Endothelial cell of umbilical vein (primary cell): Measurements from ENCODE around the gene LRRK1. TPM values are rescaled to one million over a fixed set of nuclear protein-coding genes. Genes with fewer than 3 reads are reported as not detected.

Experiments used
- BruUV-seq: library from RNA; stranded (reverse); fragments of 400-500 nt; replicated peaks from 2 replicates; lab custom pipeline; 2021; lab: Mats Ljungman, UMichigan
- CTCF ChIA-PET: fragments of 300-600, 350-600 bp; sonication (Branson Sonifier 250); formaldehyde crosslinking; loops from one replicate; lab custom pipeline; 2021; ENCODE audit warnings: antibody characterized with exemption, inconsistent platforms; lab: Charles Lee
- POLR2A ChIA-PET: fragments of 300-600, 350-600 bp; sonication (Branson Sonifier 250); formaldehyde crosslinking; loops from one replicate; lab custom pipeline; 2021; ENCODE audit warnings: antibody characterized with exemption, inconsistent platforms; lab: Charles Lee
- DNase-seq: peaks from one replicate; pipeline ENCODE4 v3.0.0-alpha.2; 2011; ENCODE audit warnings: low read depth, low spot score
- FAIRE-seq: peaks from 2 replicates; lab custom pipeline; 2011; peaks lifted over from hg19 to GRCh38; lab: Jason Lieb, UNC
- H2AFZ ChIP-seq: 2 replicates; pipeline ENCODE4 v1.6.0; 2012; ENCODE audit warnings: low read depth, low read length, control low read depth, inconsistent platforms
- H3K27ac ChIP-seq: 2 replicates; pipeline ENCODE4 v1.5.1; 2011; ENCODE audit warnings: low read depth, mild to moderate bottlenecking, control low read depth, low read length, moderate library complexity; ENCODE audit not compliant: insufficient read depth
- H3K27me3 ChIP-seq, 2 experiments: 2 replicates each; pipeline versions ENCODE4 v1.6.0 to v1.6.1; 2011; ENCODE audit warnings: low read length in 2 of 2, mixed read lengths in 1 of 2; ENCODE audit not compliant: control insufficient read depth in 2 of 2, insufficient read depth in 2 of 2
- H3K36me3 ChIP-seq, 2 experiments: 2 replicates in 1 of 2; 3 replicates in 1 of 2; pipeline ENCODE4 v1.5.1; 2011; ENCODE audit warnings: low read length in 2 of 2, mild to moderate bottlenecking in 1 of 2, moderate library complexity in 1 of 2; ENCODE audit not compliant: control insufficient read depth in 2 of 2, insufficient read depth in 2 of 2; ENCODE audit errors: extremely low read depth in 1 of 2
- H3K4me1 ChIP-seq: 3 replicates; pipeline ENCODE4 v1.5.1; 2011; ENCODE audit warnings: mild to moderate bottlenecking, low read length; ENCODE audit not compliant: control insufficient read depth, insufficient read depth; ENCODE audit errors: extremely low read depth
- H3K4me2 ChIP-seq: 2 replicates; pipeline ENCODE4 v1.6.1; 2011; ENCODE audit warnings: low read length, control low read depth, mixed read lengths; ENCODE audit not compliant: insufficient read depth
- H3K4me3 ChIP-seq, 3 experiments: fragments of 200-600 bp in 1 of 3; sonication (generic), shearing (Covaris generic) in 1 of 3; replicated peaks in 1 of 3; 2 replicates each; pipeline ENCODE4 v1.5.1; 2011 to 2016; ENCODE audit warnings: control low read depth in 3 of 3, low read length in 3 of 3, mild to moderate bottlenecking in 2 of 3, inconsistent platforms in 1 of 3, low read depth in 1 of 3, moderate library complexity in 1 of 3; ENCODE audit not compliant: insufficient read depth in 1 of 3
- H3K79me2 ChIP-seq: 2 replicates; pipeline ENCODE4 v1.6.0; 2012; ENCODE audit warnings: low read length, inconsistent platforms; ENCODE audit not compliant: control insufficient read depth, insufficient read depth
- H3K9ac ChIP-seq: replicated peaks from 2 replicates; pipeline ENCODE3; 2011; ENCODE audit warnings: low read length, control low read depth; ENCODE audit not compliant: insufficient read depth; ENCODE audit errors: extremely low read depth
- H3K9me1 ChIP-seq: replicated peaks from 3 replicates; pipeline ENCODE4 v1.6.0; 2011; ENCODE audit warnings: mild to moderate bottlenecking, low read length; ENCODE audit not compliant: control insufficient read depth, insufficient read depth; ENCODE audit errors: extremely low read depth
- H3K9me3 ChIP-seq: replicated peaks from 2 replicates; pipeline ENCODE4 v1.5.1; 2012; ENCODE audit warnings: low read length, inconsistent platforms; ENCODE audit not compliant: control insufficient read depth, insufficient read depth
- H4K20me1 ChIP-seq: replicated peaks from 2 replicates; pipeline ENCODE3; 2011; ENCODE audit warnings: mild to moderate bottlenecking, low read length; ENCODE audit not compliant: control insufficient read depth, insufficient read depth; ENCODE audit errors: extremely low read depth
- EZH2 ChIP-seq: IDR thresholded peaks from 2 replicates; pipeline ENCODE4 v1.6.1; 2012; ENCODE audit warnings: borderline replicate concordance, low read depth, mild to moderate bottlenecking, moderate library complexity, low read length, inconsistent platforms; ENCODE audit not compliant: severe bottlenecking
- FOS ChIP-seq: IDR thresholded peaks from 2 replicates; pipeline ENCODE4 v1.6.1; 2011; ENCODE audit warnings: mild to moderate bottlenecking, low read length, moderate library complexity, borderline replicate concordance; ENCODE audit not compliant: insufficient read depth
- GATA2 ChIP-seq: IDR thresholded peaks from 2 replicates; pipeline ENCODE4 v1.7.0; 2011; ENCODE audit warnings: low read depth, mild to moderate bottlenecking, moderate library complexity, mixed read lengths, low read length; ENCODE audit not compliant: insufficient read length, insufficient read depth
- JUN ChIP-seq: IDR thresholded peaks from 2 replicates; pipeline ENCODE4 v1.6.1; 2011; ENCODE audit warnings: borderline replicate concordance, low read depth; ENCODE audit not compliant: insufficient read length, insufficient read depth
- MYC ChIP-seq: IDR thresholded peaks from one replicate; pipeline ENCODE4 v1.6.1; 2011; ENCODE audit warnings: mild to moderate bottlenecking, low read depth, low read length
- POLR2A ChIP-seq: IDR thresholded peaks from 2 replicates; pipeline ENCODE4 v1.6.1; 2012; ENCODE audit warnings: low read depth, mild to moderate bottlenecking, control low read depth, low read length
- POLR2AphosphoS5 ChIP-seq: IDR thresholded peaks from 2 replicates; pipeline ENCODE4 v1.6.1; 2012; ENCODE audit warnings: low read depth, mild to moderate bottlenecking, control low read depth, low read length, moderate library complexity; ENCODE audit not compliant: insufficient read depth
- dilution Hi-C: fragments of 300-500 bp; cut with MboI; formaldehyde crosslinking; loops from one replicate; pipeline ENCODE4 v1.15.0; 2019; ENCODE audit warnings: low sequenced_read_pairs; ENCODE audit not compliant: extremely low pct_ligation_motif_present
- intact Hi-C: fragments of 100-400 bp; cut with micrococcal nuclease; formaldehyde crosslinking; loops from one replicate; pipeline ENCODE4 v1.10.0; 2022
- polyA plus RNA-seq, 4 experiments: library from polyadenylated mRNA; depleted of rRNA in 3 of 4; stranded (reverse) in 3 of 4; unstranded in 1 of 4; fragments of >200 nt; gene quantifications; 2 replicates each; pipeline versions ENCODE4 v1.2.1 to v1.2.3, GENCODE V29; 2011 to 2012; ENCODE audit warnings: missing spikeins in 1 of 4
- total RNA-seq: library from RNA; stranded (reverse); gene quantifications from 2 replicates; pipeline ENCODE4 v1.2.3, GENCODE V29; 2021
- TF ChIP-seq, protein P1 (sequence below): IDR thresholded peaks from 2 replicates; pipeline ENCODE4 v1.6.1; 2011; ENCODE audit not compliant: insufficient read depth, insufficient read length
- TF ChIP-seq, protein P2 (sequence below), 2 donors: IDR thresholded peaks; 1 replicate in 1 of 2; 2 replicates in 1 of 2; pipeline ENCODE4 v1.5.1; 2011; ENCODE audit warnings: low read length in 2 of 2, mild to moderate bottlenecking in 2 of 2, moderate library complexity in 2 of 2, control low read depth in 1 of 2, inconsistent platforms in 1 of 2, low read depth in 1 of 2; ENCODE audit not compliant: insufficient read depth in 1 of 2; ENCODE audit errors: extremely low read depth in 1 of 2

LRRK1 gene
- total and polyA plus RNA-seq, 2 donors (not counting 3 experiments of a cell fraction or from before 2014, with no cell fraction given) = 11.0 to 22.1 TPM

DNA sequence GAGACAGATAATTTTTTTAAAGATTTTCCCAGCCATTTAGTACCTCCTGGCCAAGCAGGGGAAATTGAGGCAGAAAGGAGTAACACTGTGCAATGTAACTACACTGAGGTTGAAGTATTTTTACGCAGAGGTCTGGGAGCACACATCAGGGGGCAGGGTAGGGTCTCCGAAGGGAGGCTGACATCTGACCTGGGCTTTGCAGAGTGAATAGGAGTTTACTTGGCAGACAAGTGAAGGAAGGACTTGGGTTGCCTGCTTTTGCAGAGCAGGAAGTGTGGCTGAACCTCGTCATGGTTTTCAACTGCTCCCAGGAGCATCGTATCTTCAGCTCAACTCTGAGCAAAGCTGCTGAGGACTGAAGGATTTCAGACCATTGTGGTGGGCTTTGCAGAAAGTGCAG is 66.2 kb downstream of the LRRK1 start:
- Histone ChIP-seq H4K20me1 (no peaks in the 10 kb centered on the region), H3K9me3 (no peaks in the 10 kb centered on the region), H3K9ac (no peak overlapping the region), H3K79me2 (no peaks in the 10 kb centered on the region), H3K4me2 (no peak overlapping the region), H3K4me1 (no peaks in the 10 kb centered on the region), H3K27ac (no peak overlapping the region), H3K36me3 (peaks cover 0 to 2% of the 10 kb centered on the region in 2 experiments), H3K9me1 (no peaks in the 10 kb centered on the region), H3K27me3 (no peaks in the 10 kb centered on the region), H2AFZ (no peak overlapping the region), H3K4me3 (no peak overlapping the region)
- FAIRE-seq = no peak
- TF ChIP-seq, protein P1, sequence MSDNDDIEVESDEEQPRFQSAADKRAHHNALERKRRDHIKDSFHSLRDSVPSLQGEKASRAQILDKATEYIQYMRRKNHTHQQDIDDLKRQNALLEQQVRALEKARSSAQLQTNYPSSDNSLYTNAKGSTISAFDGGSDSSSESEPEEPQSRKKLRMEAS = no peak
- no peak for TF ChIP-seq POLR2AphosphoS5
- no peak for TF ChIP-seq GATA2
- no peak for TF ChIP-seq MYC
- TF ChIP-seq POLR2A = no peak
- TF ChIP-seq, protein P2, sequence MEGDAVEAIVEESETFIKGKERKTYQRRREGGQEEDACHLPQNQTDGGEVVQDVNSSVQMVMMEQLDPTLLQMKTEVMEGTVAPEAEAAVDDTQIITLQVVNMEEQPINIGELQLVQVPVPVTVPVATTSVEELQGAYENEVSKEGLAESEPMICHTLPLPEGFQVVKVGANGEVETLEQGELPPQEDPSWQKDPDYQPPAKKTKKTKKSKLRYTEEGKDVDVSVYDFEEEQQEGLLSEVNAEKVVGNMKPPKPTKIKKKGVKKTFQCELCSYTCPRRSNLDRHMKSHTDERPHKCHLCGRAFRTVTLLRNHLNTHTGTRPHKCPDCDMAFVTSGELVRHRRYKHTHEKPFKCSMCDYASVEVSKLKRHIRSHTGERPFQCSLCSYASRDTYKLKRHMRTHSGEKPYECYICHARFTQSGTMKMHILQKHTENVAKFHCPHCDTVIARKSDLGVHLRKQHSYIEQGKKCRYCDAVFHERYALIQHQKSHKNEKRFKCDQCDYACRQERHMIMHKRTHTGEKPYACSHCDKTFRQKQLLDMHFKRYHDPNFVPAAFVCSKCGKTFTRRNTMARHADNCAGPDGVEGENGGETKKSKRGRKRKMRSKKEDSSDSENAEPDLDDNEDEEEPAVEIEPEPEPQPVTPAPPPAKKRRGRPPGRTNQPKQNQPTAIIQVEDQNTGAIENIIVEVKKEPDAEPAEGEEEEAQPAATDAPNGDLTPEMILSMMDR (IDR thresholded peaks at IDR 0.05; ENCODE audit: extremely low read depth in 1 of 2, insufficient read depth in 1 of 2, low read depth in 1 of 2, low read length in 2 of 2) = no peak
- no peak for TF ChIP-seq EZH2
- TF ChIP-seq FOS = no peak
- no peak for TF ChIP-seq JUN
- ChIA-PET POLR2A (no interaction called here), CTCF (interaction anchor here (1.7 to 1.8 kb wide), 2 partner anchors 23 to 68 kb away, joined by 8 to 9 read pairs; no protein-coding TSS in a partner anchor)
- intact Hi-C loops = no loop called here
- dilution Hi-C loops = no loop called here
- no peak for DNase-seq
- BruUV-seq = no TSS peak
